ENCODE results near the gene CBX4.
A peak's percentile ranks its signal among the peaks of the same experiment; 100 is the strongest.

The CBX4 gene

GRCh38 chr17:79821331-79822095 is 17.7 kb downstream of the CBX4 start:
- Mint-ChIP-seq H3K27me3 (peaks cover 19% of the 10 kb centered on the region), H3K27ac (no peak overlapping the region), H3K9me3 (no peaks in the 10 kb centered on the region), H3K36me3 (peaks cover 2% of the 10 kb centered on the region), H3K4me3 (no peak overlapping the region), H3K4me1 (peaks cover 3% of the 10 kb centered on the region)
- DNase-seq (ENCODE audit: low spot score in 2 of 2) (no peak), ATAC-seq (ENCODE audit: low read depth) (no peak)

GRCh38 chr17:79820959-79821330 is 18.3 kb downstream of the CBX4 start:
- Mint-ChIP-seq H3K27ac (no peak overlapping the region), H3K4me1 (no peaks in the 10 kb centered on the region), H3K9me3 (no peaks in the 10 kb centered on the region), H3K36me3 (peaks cover 2% of the 10 kb centered on the region), H3K4me3 (no peak overlapping the region), H3K27me3 (peaks cover 23% of the 10 kb centered on the region)
- ATAC-seq (ENCODE audit: low read depth) = no peak
- DNase-seq (ENCODE audit: low spot score in 2 of 2) = no peak

- peaks cover 2% of the 10 kb centered on the region for H3K36me3 Mint-ChIP-seq
- no peak for ATAC-seq (ENCODE audit: low read depth)
- H3K9me3 Mint-ChIP-seq = no peaks in the 10 kb centered on the region
- peaks cover 20% of the 10 kb centered on the region for H3K27me3 Mint-ChIP-seq
- H3K27ac Mint-ChIP-seq = no peak overlapping the region
- no peaks in the 10 kb centered on the region for H3K4me1 Mint-ChIP-seq
- H3K4me3 Mint-ChIP-seq = no peak overlapping the region
- DNase-seq (ENCODE audit: low spot score in 2 of 2) = no peak
These were observed 19.5 kb downstream of the CBX4 start for GRCh38 chr17:79819534-79820276.

- H3K4me1 Mint-ChIP-seq = peaks cover 5% of the 10 kb centered on the region
- DNase-seq (ENCODE audit: low spot score in 2 of 2) (no peak), ATAC-seq (ENCODE audit: low read depth) (no peak)
- H3K27me3 Mint-ChIP-seq = peaks cover 22% of the 10 kb centered on the region
- H3K4me3 Mint-ChIP-seq = no peak overlapping the region
- no peaks in the 10 kb centered on the region for H3K36me3 Mint-ChIP-seq
- no peaks in the 10 kb centered on the region for H3K9me3 Mint-ChIP-seq
- H3K27ac Mint-ChIP-seq = no peak overlapping the region
These were observed 20.2 kb downstream of the CBX4 start for GRCh38 chr17:79819085-79819484.

- Mint-ChIP-seq H3K36me3 (no peaks in the 10 kb centered on the region), H3K4me3 (no peak overlapping the region), H3K4me1 (peaks cover 6% of the 10 kb centered on the region), H3K9me3 (no peaks in the 10 kb centered on the region), H3K27me3 (peaks cover 25% of the 10 kb centered on the region), H3K27ac (no peak overlapping the region)
- no peak for ATAC-seq (ENCODE audit: low read depth)
- no peak for DNase-seq (ENCODE audit: low spot score in 2 of 2)
These were observed 21.0 kb downstream of the CBX4 start for GRCh38 chr17:79818026-79818758.

GRCh38 chr17:79815836-79816461 is 23.3 kb downstream of the CBX4 start:
- H3K9me3 Mint-ChIP-seq = no peaks in the 10 kb centered on the region
- H3K4me1 Mint-ChIP-seq = peaks cover 10% of the 10 kb centered on the region
- ATAC-seq (ENCODE audit: low read depth) = no peak
- no peaks in the 10 kb centered on the region for H3K36me3 Mint-ChIP-seq
- no peak overlapping the region for H3K4me3 Mint-ChIP-seq
- H3K27ac Mint-ChIP-seq = no peak overlapping the region
- peaks cover 24% of the 10 kb centered on the region for H3K27me3 Mint-ChIP-seq
- DNase-seq (ENCODE audit: low spot score in 2 of 2) = no peak

GRCh38 chr17:79814974-79815835 is 24.0 kb downstream of the CBX4 start:
- no peaks in the 10 kb centered on the region for H3K9me3 Mint-ChIP-seq
- peak in 1 of 2 donors; percentile 51 for DNase-seq (ENCODE audit: low spot score in 2 of 2)
- H3K36me3 Mint-ChIP-seq = no peaks in the 10 kb centered on the region
- no peak overlapping the region for H3K27ac Mint-ChIP-seq
- H3K27me3 Mint-ChIP-seq = peaks cover 25% of the 10 kb centered on the region
- H3K4me3 Mint-ChIP-seq = no peak overlapping the region
- H3K4me1 Mint-ChIP-seq = peaks cover 10% of the 10 kb centered on the region
- ATAC-seq (ENCODE audit: low read depth) = no peak

- peak overlapping the region; percentile 69 for H3K4me3 Mint-ChIP-seq
- H3K4me1 Mint-ChIP-seq = peaks cover 10% of the 10 kb centered on the region
- peak overlapping the region; percentile 73 for H3K27ac Mint-ChIP-seq
- no peaks in the 10 kb centered on the region for H3K9me3 Mint-ChIP-seq
- H3K27me3 Mint-ChIP-seq = peaks cover 23% of the 10 kb centered on the region
- no peak for DNase-seq (ENCODE audit: low spot score in 2 of 2)
- H3K36me3 Mint-ChIP-seq = no peaks in the 10 kb centered on the region
- no peak for ATAC-seq (ENCODE audit: low read depth)
These were observed 24.9 kb downstream of the CBX4 start for GRCh38 chr17:79814127-79814973.

GRCh38 chr17:79813297-79814126 is 25.7 kb downstream of the CBX4 start:
- peaks cover 13% of the 10 kb centered on the region for H3K4me1 Mint-ChIP-seq
- no peak for ATAC-seq (ENCODE audit: low read depth)
- H3K9me3 Mint-ChIP-seq = no peaks in the 10 kb centered on the region
- H3K27ac Mint-ChIP-seq = peak overlapping the region; percentile 73
- no peaks in the 10 kb centered on the region for H3K36me3 Mint-ChIP-seq
- H3K4me3 Mint-ChIP-seq = peak overlapping the region; percentile 74
- no peak for DNase-seq (ENCODE audit: low spot score in 2 of 2)
- peaks cover 31% of the 10 kb centered on the region for H3K27me3 Mint-ChIP-seq

GRCh38 chr17:79812353-79813258 is 26.6 kb downstream of the CBX4 start:
- DNase-seq (ENCODE audit: low spot score in 2 of 2) (no peak), ATAC-seq (ENCODE audit: low read depth) (no peak)
- Mint-ChIP-seq H3K9me3 (no peaks in the 10 kb centered on the region), H3K27me3 (peaks cover 30% of the 10 kb centered on the region), H3K27ac (peak overlapping the region; percentile 47), H3K36me3 (no peaks in the 10 kb centered on the region), H3K4me1 (peaks cover 13% of the 10 kb centered on the region), H3K4me3 (peak overlapping the region; percentile 32)

- no peaks in the 10 kb centered on the region for H3K9me3 Mint-ChIP-seq
- peaks cover 13% of the 10 kb centered on the region for H3K4me1 Mint-ChIP-seq
- H3K27me3 Mint-ChIP-seq = peaks cover 31% of the 10 kb centered on the region
- no peak for DNase-seq (ENCODE audit: low spot score in 2 of 2)
- no peak for ATAC-seq (ENCODE audit: low read depth)
- no peaks in the 10 kb centered on the region for H3K36me3 Mint-ChIP-seq
- H3K4me3 Mint-ChIP-seq = peak overlapping the region; percentile 12
- H3K27ac Mint-ChIP-seq = peak overlapping the region; percentile 47
These were observed 27.3 kb downstream of the CBX4 start for GRCh38 chr17:79811868-79812352.

All from memory B cell (primary cell).